ENCODE measurements around the gene UGT1A7. TPM values are rescaled to one million over a fixed set of nuclear protein-coding genes. Genes with fewer than 3 reads are reported as not detected.
"Not testable (repeated sequence)": the region's sequence is repeated elsewhere in the genome, so short reads cannot be mapped to it uniquely, and the experiment has no call there.

UGT1A7 gene
- total RNA-seq, 1 donor from 2014 or later: not detected

DNA sequence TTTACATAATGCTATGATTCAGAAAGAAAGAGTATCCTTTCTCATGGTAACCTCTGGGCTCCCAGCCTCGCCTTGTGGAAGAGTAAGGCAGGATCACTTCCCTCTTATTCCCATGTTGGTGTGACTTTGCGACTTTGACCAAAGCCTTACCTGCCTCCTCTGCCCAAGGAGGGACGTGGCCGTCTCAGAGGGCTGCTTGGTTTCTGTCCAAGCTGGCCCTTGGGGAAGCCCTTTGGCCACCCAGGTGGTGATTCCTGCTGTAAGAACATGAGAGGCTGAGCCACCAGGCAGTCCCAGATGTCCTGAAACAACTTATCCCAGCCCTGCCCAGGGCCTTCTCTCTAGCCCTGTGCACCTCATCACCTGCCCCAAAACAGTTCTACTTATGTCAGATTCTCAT, 17.0 kb downstream of the UGT1A7 start:
- DNase-seq (no peak), ATAC-seq (no peak)
- no peak overlapping the region for H3K4me3 ChIP-seq
- intact Hi-C loops (cut with DNase I): no loop called here
- no peaks in the 10 kb centered on the region for H3K27me3 ChIP-seq (ENCODE audit: low read depth)
- no peaks in the 10 kb centered on the region for H3K4me1 ChIP-seq
- H3K27ac ChIP-seq: no peak overlapping the region
- no peaks in the 10 kb centered on the region for H3K9me3 ChIP-seq
- TF ChIP-seq CTCF (IDR thresholded peaks at IDR 0.05): no peak
- H3K36me3 ChIP-seq: no peaks in the 10 kb centered on the region

DNA sequence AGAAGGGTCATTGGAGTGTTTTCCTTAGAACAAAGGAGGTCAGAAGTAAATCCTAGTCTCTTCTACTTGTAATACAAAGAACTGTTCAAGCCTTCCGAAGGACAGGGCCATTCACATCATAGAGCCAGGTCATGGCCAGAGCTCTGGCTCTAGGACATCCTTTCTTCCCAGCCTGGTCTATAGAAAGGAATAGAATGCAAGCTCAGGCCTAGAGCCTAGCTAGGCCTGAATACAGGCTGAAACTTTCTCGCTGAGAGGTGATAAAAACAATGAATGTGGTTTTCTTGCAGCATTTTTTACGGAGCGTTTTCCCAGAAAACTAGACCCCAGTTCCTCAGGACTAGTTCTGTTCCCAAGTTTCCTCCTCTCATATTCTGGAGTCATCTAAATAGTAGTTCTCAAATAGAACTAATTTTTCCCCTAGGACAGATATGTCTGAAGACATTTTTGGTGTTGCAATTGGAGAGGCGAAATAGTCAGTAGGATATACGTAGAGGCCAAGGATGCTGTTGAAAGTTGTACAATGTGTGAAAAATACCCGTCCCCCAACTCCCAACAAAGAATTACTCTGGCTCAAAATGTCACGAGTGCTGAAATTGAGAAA, 17.8 kb downstream of the UGT1A7 start:
- H3K27ac ChIP-seq: no peak overlapping the region
- H3K4me3 ChIP-seq: no peak overlapping the region
- no peak for ATAC-seq
- no peaks in the 10 kb centered on the region for H3K9me3 ChIP-seq
- DNase-seq: no peak
- TF ChIP-seq CTCF (IDR thresholded peaks at IDR 0.05): no peak
- no peaks in the 10 kb centered on the region for H3K27me3 ChIP-seq (ENCODE audit: low read depth)
- H3K4me1 ChIP-seq: no peaks in the 10 kb centered on the region
- intact Hi-C loops (cut with DNase I): no loop called here
- no peaks in the 10 kb centered on the region for H3K36me3 ChIP-seq

DNA sequence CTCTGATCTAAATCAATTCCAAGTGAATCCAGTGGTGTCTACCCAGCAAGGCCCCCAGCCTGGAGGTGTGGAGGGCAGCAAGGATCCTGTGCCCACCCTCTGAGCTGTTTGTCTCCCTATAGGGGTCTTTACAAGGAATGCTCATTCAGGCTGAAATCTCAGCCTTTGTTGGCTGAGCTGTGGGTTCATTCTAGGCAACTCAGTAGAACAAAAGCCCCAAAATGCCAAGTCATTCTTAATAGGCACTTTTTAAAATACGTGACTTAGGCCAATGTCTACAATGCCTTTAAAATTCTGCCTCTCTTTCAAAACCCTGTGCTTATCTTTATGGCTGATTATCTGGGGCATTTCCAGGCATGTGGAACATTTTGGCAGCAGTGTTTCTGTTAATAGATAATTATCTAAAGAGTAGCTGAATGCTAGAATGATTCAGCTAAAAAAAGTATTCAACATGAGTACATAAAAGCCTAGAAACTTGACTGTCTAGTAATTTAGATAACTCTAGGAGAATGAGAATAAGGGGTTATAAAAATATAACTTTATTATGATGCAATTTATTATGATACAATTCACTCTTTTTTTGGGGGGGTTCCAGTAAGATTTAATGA, 18.4 kb downstream of the UGT1A7 start:
- no peaks in the 10 kb centered on the region for H3K4me1 ChIP-seq
- TF ChIP-seq CTCF (IDR thresholded peaks at IDR 0.05): no peak
- DNase-seq (no peak), ATAC-seq (peak in 1 of 2 donors; percentile 54)
- intact Hi-C loops (cut with DNase I): no loop called here
- H3K4me3 ChIP-seq: no peak overlapping the region
- no peaks in the 10 kb centered on the region for H3K36me3 ChIP-seq
- no peaks in the 10 kb centered on the region for H3K9me3 ChIP-seq
- H3K27me3 ChIP-seq (ENCODE audit: low read depth): no peaks in the 10 kb centered on the region
- no peak overlapping the region for H3K27ac ChIP-seq

- H3K36me3 ChIP-seq; ATAC-seq; H3K4me1 ChIP-seq; H3K9me3 ChIP-seq; H3K27ac ChIP-seq; H3K27me3 ChIP-seq (ENCODE audit: low read depth); intact Hi-C loops (cut with DNase I); H3K4me3 ChIP-seq; DNase-seq: not testable (repeated sequence)
These were observed 19.1 kb downstream of the UGT1A7 start for GRCh38 chr2:233700842-233701241.

DNA sequence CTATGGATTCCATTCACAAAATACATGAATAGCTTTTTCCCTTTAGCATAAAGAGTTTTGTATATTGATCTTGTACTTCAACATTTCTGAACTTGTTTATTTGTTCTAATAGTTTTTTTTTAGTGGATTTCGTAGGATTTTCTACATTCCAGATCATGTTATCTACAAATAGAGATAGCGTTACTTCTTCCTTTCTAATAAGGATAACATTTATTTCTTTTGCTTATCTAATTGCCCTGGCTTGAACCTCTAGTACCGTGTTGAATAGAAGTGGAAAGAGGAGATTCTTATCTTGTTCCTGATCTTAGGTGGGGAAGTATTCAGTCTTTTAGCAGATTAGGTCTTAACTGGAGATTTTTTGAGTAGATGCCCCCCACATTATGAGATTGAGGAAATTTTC, 20.5 kb downstream of the UGT1A7 start:
- DNase-seq: no peak
- no peaks in the 10 kb centered on the region for H3K36me3 ChIP-seq
- H3K27me3 ChIP-seq (ENCODE audit: low read depth): no peaks in the 10 kb centered on the region
- no peaks in the 10 kb centered on the region for H3K9me3 ChIP-seq
- intact Hi-C loops (cut with DNase I): no loop called here
- H3K4me3 ChIP-seq: no peak overlapping the region
- H3K27ac ChIP-seq: no peak overlapping the region
- H3K4me1 ChIP-seq: no peaks in the 10 kb centered on the region
- TF ChIP-seq CTCF (IDR thresholded peaks at IDR 0.05): no peak
- ATAC-seq: no peak

GRCh38 chr2:233705911-233706506, 24.3 kb downstream of the UGT1A7 start:
- ATAC-seq (peak; percentile 52 to 61), DNase-seq (peak; percentile 53)
- H3K27me3 ChIP-seq (ENCODE audit: low read depth): no peaks in the 10 kb centered on the region
- no peak for TF ChIP-seq CTCF (IDR thresholded peaks at IDR 0.05)
- H3K4me1 ChIP-seq: peaks cover 2% of the 10 kb centered on the region
- no peak overlapping the region for H3K27ac ChIP-seq
- no peaks in the 10 kb centered on the region for H3K9me3 ChIP-seq
- intact Hi-C loops (cut with DNase I): no loop called here
- no peaks in the 10 kb centered on the region for H3K36me3 ChIP-seq
- H3K4me3 ChIP-seq: no peak overlapping the region

Data from lower lobe of right lung (tissue), 2 donors.